Measurements from ENCODE around the gene TRMT1. TPM values are rescaled to one million over a fixed set of nuclear protein-coding genes. Genes with fewer than 3 reads are reported as not detected.
A peak's percentile ranks its signal among the peaks of the same experiment; 100 is the strongest.

TRMT1 gene
- total and polyA plus RNA-seq, 2 of the 8 experiments (the other 6 are each of a cell fraction or from before 2014, with no cell fraction given) = 77.4 to 99.3 TPM

- 0 out of 2 replicates have a peak overlapping the region, but pooled peaks have one; percentile 2 for H2BK5ac ChIP-seq (ENCODE audit: low read depth, low read length)
- no peak overlapping the region for H2BK120ac ChIP-seq (replicated peaks; ENCODE audit: low read depth, low read length)
- no peak overlapping the region for H3K27ac ChIP-seq (ENCODE audit: low read depth, low read length)
- no peak overlapping the region for H4K5ac ChIP-seq (ENCODE audit: insufficient read length, low read depth, low read length)
- H3K4me2 ChIP-seq (ENCODE audit: insufficient read depth in 1 of 2, low read depth in 2 of 2, low read length in 2 of 2) = no peak overlapping the region
- no peaks in the 10 kb centered on the region for H3K79me1 ChIP-seq (ENCODE audit: low read depth, low read length)
- no peak overlapping the region for H2BK15ac ChIP-seq (ENCODE audit: low read length)
- no peaks in the 10 kb centered on the region for H3K9me3 ChIP-seq (ENCODE audit: insufficient read depth in 2 of 2, low read depth in 1 of 2, low read length in 1 of 2)
- no peak overlapping the region for H4K91ac ChIP-seq (replicated peaks; ENCODE audit: insufficient read length, low read length)
- H3K4ac ChIP-seq (replicated peaks; ENCODE audit: insufficient read length, low read depth, low read length) = no peak overlapping the region
- H3K14ac ChIP-seq (ENCODE audit: insufficient read length) = no peak overlapping the region
- no peak overlapping the region for H2BK12ac ChIP-seq (ENCODE audit: low read depth, low read length)
- H3K27me3 ChIP-seq (replicated peaks in 1 of 4; ENCODE audit: control insufficient read depth in 3 of 4, extremely low read depth in 1 of 4, insufficient read depth in 3 of 4, low read length in 3 of 4) = no peaks in the 10 kb centered on the region; a peak in 1 of 7 replicates
- H2AFZ ChIP-seq (ENCODE audit: low read length) = no peak overlapping the region
- peaks cover 14% of the 10 kb centered on the region; the same call in 1 of the 2 replicates for H3K23me2 ChIP-seq (ENCODE audit: low read depth, low read length)
- CTCF ChIA-PET (ENCODE audit: partially characterized antibody) = interaction anchor here (5.2 kb wide), 1 partner anchor 35 kb away, joined by 34 read pairs; no protein-coding TSS in a partner anchor
- no peak overlapping the region for H2BK20ac ChIP-seq (ENCODE audit: low read length)
- no peak overlapping the region for H4K8ac ChIP-seq (ENCODE audit: extremely low read depth, insufficient read depth, low read length)
- no peak overlapping the region for H2AK5ac ChIP-seq (ENCODE audit: low read depth, low read length)
- POLR2A ChIA-PET (ENCODE audit: partially characterized antibody) = interaction anchor here (0.6 to 12.0 kb wide), 6 partner anchors 7 to 743 kb away, joined by 3 to 530 read pairs (median 24); partner anchors contain the start of genes IER2, NACC1, STX10 and TRMT1
- no peak overlapping the region for H3K9ac ChIP-seq (replicated peaks in 1 of 4; ENCODE audit: extremely low read depth in 1 of 4, low read depth in 3 of 4, low read length in 3 of 4)
- DNase-seq (ENCODE audit: low read depth in 1 of 2, low spot score in 2 of 2) = no peak
- WGBS, 2 experiments (ENCODE audit: extremely low coverage in 1 of 2, insufficient coverage in 1 of 2, insufficient read length in 1 of 2, insufficient replicate concordance in 2 of 2, low coverage in 1 of 2, low lambda C conversion rate in 2 of 2, missing lambda C conversion rate in 1 of 2) = 100% methylated on average over 1 of the region's 1 CpG; no CpG with 5 or more reads in 1 of the 2 experiments
- H4K20me1 ChIP-seq (replicated peaks in 1 of 2; ENCODE audit: control insufficient read depth in 1 of 2, insufficient read depth in 2 of 2, low read length in 2 of 2) = no peaks in the 10 kb centered on the region
- TF ChIP-seq SRF (IDR thresholded peaks at IDR 0.05; ENCODE audit: low read depth, low read length) = no peak
- H3K4me3 ChIP-seq (ENCODE audit: extremely low read depth in 1 of 4, insufficient read depth in 2 of 4, low read depth in 3 of 4, low read length in 4 of 4) = no peak overlapping the region
- H3K79me2 ChIP-seq (ENCODE audit: control insufficient read depth in 1 of 2, insufficient read depth in 2 of 2, low read length in 2 of 2) = no peaks in the 10 kb centered on the region; a peak in 1 of 4 replicates
- H3K18ac ChIP-seq (ENCODE audit: extremely low read depth, low read length) = no peak overlapping the region
- FAIRE-seq = no peak
- H3K36me3 ChIP-seq (ENCODE audit: control insufficient read depth in 2 of 4, insufficient read depth in 4 of 4, low read length in 3 of 4) = no peaks in the 10 kb centered on the region
- no peak overlapping the region for H3K23ac ChIP-seq (ENCODE audit: insufficient read length)
- peaks cover 14 to 25% (median 17%) of the 10 kb centered on the region in 4 experiments for H3K4me1 ChIP-seq (replicated peaks in 1 of 4; ENCODE audit: control insufficient read depth in 3 of 4, insufficient read depth in 4 of 4, low read length in 3 of 4)
- H3K56ac ChIP-seq (replicated peaks; ENCODE audit: insufficient read length, low read depth, low read length) = no peak overlapping the region
Measured at GRCh38 chr19:13160557-13160956, 44.0 kb upstream of the TRMT1 start.

Measured in H1 (cell line).